HG03135 (cell line): Measurements from ENCODE around the gene SIX2.

Experiments used
- ATAC-seq: cut with Tn5 transposase; IDR thresholded peaks from one replicate; pipeline ENCODE4 v1.9.1; 2021; ENCODE audit warnings: mild to moderate bottlenecking, moderate library complexity; ENCODE audit not compliant: unreplicated experiment

The SIX2 gene

DNA sequence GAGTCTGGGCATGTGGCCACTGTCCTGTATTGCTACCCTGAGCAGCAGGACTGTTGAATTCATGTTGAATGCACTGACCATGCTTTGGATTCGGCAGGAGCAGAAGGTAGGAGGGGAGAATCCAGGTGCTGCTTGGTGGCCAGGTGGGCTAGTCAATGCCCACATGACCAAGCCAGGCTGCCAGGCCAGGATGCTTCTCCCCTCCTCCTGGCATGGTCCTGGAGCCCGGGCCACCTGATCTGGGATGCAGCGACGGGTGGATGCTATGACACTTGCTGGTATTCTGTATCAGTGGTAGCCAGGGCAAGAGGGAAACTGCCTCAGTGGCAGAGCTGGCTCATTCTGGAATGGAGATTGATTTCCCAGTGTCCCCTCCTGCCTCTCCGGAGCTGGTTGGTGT is 14.8 kb upstream of the SIX2 start:
- ATAC-seq: no peak

DNA sequence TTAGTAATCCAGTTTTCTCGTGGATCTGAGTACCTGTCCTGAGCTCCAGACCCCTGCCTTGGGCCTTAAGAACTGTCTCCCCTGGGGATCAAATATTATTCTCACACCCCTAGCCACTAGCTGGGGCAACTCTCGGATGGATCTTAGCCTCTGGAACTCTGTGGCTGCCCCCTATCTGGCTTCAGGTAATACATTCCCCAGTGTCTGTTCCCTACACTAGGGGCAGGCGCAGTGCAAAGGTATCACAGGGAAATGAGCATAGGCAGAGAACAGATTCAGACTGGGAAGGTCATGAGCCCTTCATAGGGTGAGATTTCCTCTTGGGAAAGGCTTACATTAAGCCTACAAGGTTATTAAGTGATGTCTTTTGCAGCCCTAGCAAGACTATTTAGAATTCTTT is 11.2 kb upstream of the SIX2 start:
- no peak for ATAC-seq

DNA sequence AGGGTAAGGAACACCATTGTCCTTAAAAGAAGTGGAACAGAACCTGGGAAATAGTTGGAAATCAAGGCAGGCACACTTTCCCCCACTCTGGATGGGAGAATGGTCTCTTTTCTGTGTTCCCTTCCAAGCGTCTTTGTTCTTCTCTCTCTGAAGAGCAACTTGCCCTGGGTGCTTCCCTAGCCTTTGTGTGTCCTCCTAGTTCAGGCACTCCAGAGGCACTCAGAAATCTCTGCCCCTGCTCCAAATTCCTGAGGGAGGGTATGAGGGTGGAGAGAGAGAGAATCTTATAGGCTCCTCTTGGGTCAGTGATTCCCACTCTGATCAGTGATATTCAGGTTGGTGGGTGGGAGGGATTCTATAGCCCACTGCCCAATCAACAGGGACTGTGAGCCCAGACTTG is 8.8 kb upstream of the SIX2 start:
- no peak for ATAC-seq

DNA sequence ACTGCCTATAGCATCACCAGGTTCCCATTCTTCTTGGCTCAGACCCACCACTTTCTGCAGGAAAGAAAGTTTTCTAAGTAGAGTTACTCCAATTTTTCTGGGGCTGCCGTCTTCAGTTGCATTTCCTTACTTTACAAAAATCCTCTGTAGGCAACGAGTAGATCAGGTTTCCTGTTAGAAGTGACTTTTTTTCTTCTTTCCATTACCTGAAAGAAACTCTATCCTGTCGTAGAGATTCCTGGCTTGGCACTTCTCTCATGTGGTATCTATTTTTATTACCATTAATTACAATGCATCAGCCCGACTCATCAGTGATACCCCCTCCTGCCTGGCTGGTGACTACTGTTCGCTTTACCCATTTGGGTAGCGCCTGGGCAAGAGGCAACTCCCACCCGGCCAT is 5.6 kb upstream of the SIX2 start:
- ATAC-seq: no peak

DNA sequence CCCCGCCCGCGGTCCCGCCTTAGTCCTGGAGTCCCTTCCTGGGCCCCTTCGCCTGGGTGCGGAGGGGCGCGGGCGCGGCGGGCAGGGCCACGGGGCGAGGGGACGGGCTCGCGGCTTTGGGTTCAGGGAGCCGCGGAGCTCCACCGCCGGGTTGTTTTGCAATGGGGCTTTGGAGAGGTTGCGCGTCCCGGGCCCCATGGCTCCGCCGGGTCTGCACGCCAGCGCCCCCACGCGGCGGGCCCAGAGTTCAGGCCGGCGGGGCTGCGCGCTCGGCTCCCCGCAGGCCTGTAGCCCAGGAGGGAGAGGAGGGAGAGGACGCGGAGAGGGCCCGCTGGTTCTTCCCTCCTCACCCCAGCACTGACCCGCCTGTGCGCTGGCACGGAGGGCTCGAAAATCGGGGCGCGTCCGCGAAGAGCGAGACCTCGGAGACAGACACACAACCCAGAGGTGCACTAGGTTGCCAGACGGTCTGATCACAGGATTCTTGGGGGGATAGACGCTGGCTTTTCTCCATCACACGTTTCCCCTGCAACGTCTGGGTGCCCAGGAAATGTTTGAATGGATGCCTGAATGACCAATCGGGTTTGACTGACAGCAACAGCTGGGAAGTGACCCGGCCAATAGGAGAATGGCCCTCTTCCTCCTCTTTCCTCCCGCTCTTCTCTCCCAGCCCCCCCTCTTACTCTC is 4.9 kb upstream of the SIX2 start:
- ATAC-seq: no peak

DNA sequence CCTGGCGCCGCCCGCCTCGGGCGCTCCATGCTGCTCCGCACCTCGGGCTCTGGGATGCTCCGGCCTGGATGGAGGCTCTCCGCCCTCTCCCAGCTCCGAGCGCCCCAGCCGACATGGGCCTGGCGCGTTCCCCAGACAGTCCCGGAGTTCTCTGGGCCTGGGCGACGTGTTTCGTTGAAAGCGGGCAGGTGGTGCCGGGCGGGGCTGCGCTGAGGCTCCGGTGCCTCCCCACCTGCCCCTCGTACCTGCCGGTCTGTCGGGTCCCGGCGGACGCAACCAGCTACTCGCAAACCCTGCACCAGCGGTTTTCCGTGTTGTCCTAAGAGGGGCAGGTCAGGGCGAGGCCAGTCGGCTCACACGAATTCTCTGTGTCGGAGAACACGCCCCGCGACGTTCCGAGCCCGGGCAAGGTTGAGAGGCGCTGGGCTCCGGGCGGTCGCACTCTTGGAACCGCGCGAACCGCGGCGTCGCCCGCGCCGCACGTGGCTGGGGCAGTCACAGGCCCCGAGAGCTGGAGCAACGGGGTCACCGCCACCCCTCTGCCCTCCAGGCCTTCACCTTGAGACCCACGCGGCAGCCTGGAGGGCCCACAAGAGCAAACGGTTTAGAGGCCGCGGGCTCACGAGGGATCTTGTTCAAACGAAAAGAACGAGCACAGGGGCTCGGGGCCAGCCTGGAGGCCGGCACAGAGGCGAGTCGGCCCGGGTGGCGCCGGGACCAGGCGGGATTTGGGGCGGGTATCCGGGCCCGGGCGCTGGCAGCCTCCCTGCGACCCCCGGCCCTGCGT is 4.2 kb upstream of the SIX2 start:
- ATAC-seq: no peak

DNA sequence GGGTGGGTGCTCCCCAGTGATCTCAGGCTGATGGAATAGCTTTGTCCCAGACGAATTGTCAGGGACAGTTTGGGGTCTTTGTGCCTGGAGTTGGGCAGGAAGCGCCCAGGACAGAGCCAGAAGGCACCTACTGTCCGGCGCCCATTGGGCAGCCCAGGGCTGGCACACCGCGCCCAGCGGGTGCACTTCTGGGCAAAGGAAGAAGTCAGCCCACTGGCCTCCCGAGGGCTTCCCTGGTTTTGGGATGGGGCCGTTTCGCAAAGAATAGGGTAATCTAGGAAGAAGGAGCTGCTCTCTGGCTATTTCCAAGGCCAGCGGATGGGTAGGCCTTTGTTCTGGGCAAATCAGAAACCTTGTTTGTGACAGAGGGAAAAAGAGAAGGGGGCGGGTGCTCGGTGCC is 3.5 kb upstream of the SIX2 start:
- no peak for ATAC-seq

DNA sequence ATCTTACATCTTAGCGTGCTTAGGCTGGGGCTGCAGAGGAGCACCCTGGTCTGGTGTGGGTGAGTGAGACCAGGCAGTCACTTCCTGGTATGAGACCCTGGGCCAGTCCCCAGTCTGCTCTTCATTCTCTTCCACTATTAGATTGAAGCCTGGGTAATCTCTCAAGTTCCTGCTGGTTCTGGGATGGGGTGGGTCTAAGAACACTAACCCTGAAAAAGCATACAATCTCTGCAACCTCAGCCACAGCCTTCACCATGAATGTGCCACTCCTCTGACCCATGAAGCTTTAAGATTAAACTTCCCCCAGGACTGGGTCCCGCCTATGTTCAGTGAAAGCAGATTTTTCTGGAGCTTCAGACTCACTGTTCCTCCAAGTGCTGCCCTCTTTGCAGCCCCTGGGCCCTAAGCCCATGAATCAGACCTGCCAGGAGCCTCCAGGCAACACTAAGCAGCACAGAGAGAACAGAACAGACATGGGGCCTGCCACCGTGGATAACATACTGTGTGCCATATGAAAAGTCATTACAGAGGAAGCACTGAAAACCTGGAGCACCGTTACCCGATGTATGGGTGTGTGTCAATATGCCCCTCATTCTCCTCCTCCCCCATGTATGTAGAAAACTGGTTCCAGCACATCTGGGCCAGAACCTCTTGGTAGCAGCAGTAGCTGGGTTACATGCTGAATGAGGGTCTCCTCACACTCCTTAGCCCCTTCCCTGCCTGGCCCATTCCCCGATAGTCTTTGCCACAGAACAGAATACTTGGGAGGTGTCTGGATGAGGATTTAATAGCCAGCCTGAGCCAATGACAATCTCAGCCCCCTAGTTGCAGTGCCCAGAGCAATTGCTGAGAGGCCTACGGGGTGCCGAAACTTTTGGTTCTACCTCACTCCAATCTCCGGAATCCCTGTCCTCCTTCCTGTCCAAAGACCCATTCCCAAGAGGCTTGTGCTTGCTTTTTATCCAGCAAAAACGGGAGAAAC is 2.7 kb upstream of the SIX2 start:
- ATAC-seq: no peak

DNA sequence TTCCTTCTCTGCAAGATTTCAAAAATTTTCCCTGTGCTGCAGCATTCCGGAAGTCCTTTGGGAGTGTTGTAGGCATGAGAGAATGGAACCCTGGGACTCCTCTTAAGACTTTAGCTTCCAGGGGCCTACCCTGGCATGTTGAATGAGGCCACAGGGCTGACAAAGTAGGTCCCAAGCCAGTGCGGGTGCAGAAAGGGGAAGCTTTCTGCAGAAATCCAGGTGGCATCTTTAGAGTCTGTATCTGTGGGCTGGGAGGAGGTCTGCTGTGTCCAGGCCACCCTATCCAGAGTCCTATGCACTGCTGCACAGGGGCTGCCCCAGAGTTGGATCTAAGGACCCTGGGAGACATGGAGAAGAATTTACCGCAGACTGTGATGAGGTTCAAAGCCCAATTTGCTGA is 1.9 kb upstream of the SIX2 start:
- ATAC-seq: no peak

DNA sequence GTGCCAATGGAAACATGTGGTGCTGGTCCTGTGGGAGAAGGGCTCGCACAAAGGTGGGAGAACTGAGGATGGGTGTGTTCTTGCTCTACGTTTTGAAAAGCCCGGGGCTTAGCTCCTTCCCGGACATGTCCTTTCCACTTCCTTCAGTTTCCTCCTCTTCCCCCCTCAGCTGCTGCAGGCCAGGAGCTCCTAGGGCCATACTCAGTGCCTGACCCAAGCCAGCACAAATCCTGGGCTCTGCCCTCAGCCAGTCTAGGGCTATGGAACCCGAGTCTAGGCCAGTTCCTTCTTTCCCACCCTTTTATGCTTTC is 1.4 kb upstream of the SIX2 start:
- no peak for ATAC-seq

DNA sequence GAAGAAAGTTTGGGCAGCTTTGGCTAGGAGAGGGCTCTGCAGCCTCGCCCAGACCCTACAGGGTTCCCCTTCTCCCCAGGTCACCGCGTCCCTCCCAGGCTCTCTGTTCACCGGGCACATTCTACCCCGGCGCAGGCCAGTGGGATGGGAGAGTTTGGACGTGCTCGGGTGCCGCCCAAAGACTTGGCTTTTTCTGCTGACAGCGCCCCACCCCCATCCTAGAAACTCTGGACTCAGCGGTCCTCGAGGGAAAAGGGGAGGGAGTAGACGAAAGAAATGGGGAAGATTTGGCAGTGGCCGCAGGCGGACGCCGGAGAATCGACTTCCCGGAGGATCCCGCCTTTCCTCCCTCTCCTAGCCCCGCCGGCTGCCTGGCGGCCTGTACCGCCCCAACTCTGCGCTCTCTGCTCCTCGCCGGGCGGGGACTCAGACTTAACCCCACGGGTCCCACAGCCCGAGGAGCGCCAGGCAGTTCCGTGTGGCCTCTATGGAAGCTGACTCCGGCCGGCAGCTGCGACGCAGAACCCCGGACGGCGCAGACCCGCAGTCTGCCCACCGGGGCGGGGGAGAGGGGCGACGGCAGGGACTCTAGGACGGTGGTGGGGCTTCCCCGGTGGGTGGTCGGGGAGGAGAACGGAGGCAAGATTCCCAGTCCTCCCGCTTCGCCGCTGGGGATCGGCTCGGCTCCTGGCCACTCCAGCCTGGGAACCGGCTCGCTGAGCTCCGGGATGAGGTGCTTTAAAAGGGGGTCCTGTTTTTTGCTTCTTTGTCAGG is 863 bp upstream of the SIX2 start:
- ATAC-seq: no peak

DNA sequence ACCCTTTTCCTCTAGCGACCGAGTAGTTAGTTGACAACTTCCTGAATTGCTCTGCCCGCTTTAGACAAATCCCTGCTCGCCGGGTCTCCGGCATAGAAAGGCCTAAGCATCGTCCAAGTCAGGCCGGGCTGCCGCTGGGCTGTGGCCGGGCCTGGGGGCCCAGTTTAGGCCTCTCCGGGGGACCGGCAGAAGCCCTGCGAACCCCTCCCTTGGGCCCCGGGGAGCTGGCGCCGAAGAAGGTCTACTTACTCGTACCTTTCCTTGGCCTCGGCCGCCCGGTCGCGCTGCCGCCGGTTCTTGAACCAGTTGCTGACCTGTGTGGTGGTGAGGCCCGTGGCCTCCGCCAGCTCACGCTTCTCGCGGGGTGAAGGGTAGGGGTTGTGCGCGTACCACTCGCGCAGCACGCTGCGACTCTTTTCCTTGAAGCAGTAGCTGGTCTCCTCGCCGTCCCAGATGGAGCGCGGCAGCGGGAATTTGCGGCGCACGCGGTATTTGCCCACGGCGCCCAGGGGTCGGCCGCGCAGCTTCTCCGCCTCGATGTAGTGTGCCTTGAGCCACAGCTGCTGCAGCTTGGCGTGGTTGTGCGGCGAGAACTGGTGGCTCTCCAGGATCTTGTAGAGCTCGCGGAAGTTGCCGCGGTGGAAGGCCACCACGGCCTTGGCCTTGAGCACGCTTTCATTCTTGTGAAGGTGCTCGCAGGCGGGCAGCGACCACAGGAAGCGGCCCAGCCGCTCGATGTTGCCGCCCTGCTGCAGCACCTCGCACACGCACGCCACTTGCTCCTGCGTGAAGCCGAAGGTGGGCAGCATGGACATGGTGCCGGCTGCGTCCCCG is 739 bp downstream of the SIX2 start:
- ATAC-seq: no peak

DNA sequence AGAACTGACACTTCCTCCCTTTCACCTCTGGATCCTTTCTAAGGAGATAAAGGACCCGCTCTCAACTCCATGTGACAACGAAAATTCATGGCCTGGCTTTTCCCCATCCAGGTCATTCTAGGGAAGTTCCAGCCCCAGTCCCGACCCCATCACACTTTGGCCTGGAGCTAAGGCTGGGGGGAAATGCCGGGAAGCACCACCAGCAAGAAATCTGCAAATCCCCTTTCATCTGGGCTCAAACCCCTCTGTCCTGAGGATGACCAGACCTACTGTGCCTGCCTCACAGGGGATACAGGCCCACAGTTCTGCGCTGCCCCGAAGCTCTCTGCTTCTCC is 1.3 kb downstream of the SIX2 start:
- no peak for ATAC-seq

DNA sequence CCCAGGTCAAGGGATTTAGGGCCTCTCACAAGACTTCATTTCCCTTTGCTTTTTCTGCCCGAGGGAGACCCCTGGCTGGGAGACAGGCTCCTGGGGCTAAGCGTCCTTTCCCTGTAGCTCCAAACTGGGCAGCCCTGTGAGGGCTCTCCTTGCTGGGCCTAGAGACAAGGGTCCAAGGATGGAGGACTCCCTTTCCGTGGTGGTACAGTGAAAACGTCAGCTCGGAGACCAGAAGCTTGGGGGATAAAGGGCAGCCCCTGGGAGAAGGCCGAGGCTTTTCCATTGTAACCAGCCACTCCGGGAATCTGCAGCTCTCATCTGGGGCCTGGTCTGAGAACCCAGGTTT is 2.3 kb downstream of the SIX2 start:
- ATAC-seq: no peak

DNA sequence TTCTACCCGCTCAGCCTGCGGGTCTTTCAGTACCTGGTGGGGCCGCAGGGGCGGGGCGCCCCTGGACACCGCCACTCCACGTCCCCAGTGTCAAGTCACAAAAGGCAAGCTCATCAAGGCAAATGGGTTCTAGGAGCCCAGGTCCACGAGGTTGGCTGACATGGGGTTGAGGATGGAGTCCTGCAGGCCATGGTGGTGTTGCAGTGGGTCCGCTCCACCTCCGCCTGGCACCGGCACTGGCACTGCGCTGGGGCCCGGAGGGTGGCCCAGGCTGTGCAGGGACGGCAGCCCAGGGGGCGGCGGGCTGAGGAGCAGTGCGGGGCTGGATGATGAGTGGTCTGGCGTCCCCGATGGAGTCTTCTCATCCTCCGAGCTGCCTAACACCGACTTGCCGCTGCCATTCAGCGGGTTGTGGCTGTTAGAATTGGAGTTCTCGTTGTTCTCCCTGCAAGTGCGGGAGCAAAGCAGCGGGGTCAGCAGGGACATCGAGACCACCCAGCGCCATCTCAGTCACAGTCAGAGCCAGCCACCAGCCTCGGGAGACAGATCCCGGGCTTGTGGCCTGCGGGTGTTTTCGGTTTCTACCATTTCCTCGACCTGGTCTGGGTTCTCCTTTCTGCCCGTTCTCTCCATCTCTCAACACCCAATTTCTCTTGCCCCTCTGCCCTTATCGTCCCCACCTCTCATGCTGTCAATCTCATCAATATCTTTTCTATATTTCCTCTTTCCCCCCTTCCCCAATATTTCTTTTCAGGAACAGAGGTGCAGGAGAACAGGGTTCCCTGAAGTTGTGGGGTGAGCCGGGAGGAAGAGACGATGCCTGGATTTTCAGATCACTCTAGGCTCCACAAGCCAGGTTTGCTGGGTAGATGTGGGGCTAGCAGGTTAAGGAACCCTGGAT is 3.0 kb downstream of the SIX2 start:
- ATAC-seq: no peak

DNA sequence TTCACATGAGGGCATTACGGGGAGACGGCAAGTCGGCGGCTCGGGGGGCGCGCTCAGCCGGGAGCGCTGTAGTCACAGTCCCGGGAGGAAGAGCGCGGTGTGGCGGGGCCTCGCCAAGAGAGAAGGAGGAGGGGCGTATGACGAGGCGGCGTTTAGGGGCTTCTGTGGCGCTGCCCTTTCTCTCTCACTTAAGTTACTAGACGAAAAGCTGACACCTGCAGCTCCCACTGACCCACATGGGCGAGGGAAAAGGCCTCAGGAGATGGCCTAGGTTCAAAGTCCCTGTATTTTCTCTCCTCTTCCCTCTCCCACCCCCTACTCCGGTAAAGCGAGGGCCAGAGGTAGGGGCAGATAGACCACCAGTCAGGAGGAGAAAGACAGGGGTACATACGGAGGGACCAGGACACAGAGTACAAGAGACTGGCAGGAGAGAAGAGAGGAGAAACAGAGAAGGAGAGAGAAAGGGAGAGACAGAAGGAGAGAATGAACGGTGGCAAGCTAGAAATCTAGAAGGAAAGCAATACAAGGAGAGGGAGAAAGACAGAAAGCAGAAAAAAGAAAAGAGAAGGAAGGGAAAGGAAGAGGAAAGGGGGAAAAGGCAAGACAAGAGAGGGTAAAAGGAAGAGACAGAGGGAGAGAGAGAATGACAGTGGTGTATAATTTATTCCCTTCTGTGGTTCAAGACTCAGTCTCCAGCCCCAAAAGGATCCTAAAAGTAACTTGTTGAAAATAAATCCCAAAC is 3.8 kb downstream of the SIX2 start:
- no peak for ATAC-seq

DNA sequence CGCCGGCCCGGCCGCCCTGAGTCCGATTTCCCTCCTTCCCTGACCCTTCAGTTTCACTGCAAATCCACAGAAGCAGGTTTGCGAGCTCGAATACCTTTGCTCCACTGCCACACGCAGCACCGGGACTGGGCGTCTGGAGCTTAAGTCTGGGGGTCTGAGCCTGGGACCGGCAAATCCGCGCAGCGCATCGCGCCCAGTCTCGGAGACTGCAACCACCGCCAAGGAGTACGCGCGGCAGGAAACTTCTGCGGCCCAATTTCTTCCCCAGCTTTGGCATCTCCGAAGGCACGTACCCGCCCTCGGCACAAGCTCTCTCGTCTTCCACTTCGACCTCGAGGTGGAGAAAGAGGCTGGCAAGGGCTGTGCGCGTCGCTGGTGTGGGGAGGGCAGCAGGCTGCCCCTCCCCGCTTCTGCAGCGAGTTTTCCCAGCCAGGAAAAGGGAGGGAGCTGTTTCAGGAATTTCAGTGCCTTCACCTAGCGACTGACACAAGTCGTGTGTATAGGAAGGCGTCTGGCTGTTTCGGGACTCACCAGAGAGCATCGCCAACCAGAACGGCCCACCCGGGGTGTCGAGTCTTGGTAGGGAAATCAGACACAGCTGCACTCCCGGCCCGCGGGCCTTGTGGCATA is 4.6 kb downstream of the SIX2 start:
- no peak for ATAC-seq
